Keratinocyte (primary cell): Measurements from ENCODE around the gene CYP4A22.
"Not testable (repeated sequence)": the region's sequence is repeated elsewhere in the genome, so short reads cannot be mapped to it uniquely, and the experiment has no call there.

Experiments used
- EZH2 ChIP-seq: IDR thresholded peaks from one replicate; pipeline ENCODE4 v1.6.1; 2012; ENCODE audit warnings: inconsistent platforms, mild to moderate bottlenecking, low read length, moderate library complexity
- TF ChIP-seq, protein P1 (sequence below), 3 experiments: IDR thresholded peaks in 1 of 3; conservative IDR thresholded peaks in 1 of 3; optimal IDR thresholded peaks in 1 of 3; 2 replicates in 2 of 3; 3 replicates in 1 of 3; pipeline versions ENCODE3 to v1.5.1; 2011; ENCODE audit warnings: low read length in 3 of 3, mild to moderate bottlenecking in 3 of 3, moderate library complexity in 2 of 3, control low read depth in 1 of 3, inconsistent platforms in 1 of 3; ENCODE audit not compliant: insufficient read depth in 2 of 3; ENCODE audit errors: extremely low read depth in 1 of 3

DNA sequence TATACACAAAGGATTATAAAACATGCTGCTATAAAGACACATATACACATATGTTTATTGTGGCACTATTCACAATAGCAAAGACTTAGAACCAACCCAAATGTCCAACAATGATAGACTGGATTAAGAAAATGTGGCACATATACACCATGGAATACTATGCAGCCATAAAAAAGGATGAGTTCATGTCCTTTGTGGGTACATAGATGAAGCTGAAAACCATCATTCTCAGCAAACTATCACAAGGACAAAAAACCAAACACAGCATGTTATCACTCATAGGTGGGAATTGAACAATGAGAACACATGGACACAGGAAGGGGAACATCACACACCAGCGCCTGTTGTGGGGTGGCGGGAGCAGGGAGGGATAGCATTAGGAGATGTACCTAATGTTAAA lies 10.2 kb upstream of the CYP4A22 start:
- TF ChIP-seq, protein P1, sequence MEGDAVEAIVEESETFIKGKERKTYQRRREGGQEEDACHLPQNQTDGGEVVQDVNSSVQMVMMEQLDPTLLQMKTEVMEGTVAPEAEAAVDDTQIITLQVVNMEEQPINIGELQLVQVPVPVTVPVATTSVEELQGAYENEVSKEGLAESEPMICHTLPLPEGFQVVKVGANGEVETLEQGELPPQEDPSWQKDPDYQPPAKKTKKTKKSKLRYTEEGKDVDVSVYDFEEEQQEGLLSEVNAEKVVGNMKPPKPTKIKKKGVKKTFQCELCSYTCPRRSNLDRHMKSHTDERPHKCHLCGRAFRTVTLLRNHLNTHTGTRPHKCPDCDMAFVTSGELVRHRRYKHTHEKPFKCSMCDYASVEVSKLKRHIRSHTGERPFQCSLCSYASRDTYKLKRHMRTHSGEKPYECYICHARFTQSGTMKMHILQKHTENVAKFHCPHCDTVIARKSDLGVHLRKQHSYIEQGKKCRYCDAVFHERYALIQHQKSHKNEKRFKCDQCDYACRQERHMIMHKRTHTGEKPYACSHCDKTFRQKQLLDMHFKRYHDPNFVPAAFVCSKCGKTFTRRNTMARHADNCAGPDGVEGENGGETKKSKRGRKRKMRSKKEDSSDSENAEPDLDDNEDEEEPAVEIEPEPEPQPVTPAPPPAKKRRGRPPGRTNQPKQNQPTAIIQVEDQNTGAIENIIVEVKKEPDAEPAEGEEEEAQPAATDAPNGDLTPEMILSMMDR (optimal IDR thresholded peaks at IDR 0.05 in 1 of 3, IDR thresholded peaks at IDR 0.05 in 1 of 3, conservative IDR thresholded peaks at IDR 0.05 in 1 of 3; ENCODE audit: extremely low read depth in 1 of 3, insufficient read depth in 2 of 3, low read length in 3 of 3) = not testable (repeated sequence)
- TF ChIP-seq EZH2 = not testable (repeated sequence)
